Neural progenitor cell (in vitro differentiated cells): ENCODE results near the gene KRT73. TPM values are rescaled to one million over a fixed set of nuclear protein-coding genes. Genes with fewer than 3 reads are reported as not detected.

ENCODE experiments used
- DNase-seq: peaks from one replicate; pipeline ENCODE4 v3.0.0-alpha.2; 2016; ENCODE audit warnings: low spot score
- H2AFZ ChIP-seq: fragments of 200-600 bp; sonication (generic); replicated peaks from 2 replicates; pipeline ENCODE4 v1.6.1; 2016; ENCODE audit warnings: antibody characterized with exemption
- H3F3A ChIP-seq: fragments of 200-600 bp; sonication (generic); 2 replicates; pipeline ENCODE4 v1.6.1; 2016; ENCODE audit warnings: antibody characterized with exemption, low read depth
- H3K27ac ChIP-seq: fragments of 200-600 bp; sonication (generic); 2 replicates; pipeline ENCODE4 v1.5.1; 2016; ENCODE audit warnings: mild to moderate bottlenecking
- H3K27me3 ChIP-seq: fragments of 200-600 bp; sonication (generic); 2 replicates; pipeline ENCODE4 v1.6.1; 2016; ENCODE audit warnings: mild to moderate bottlenecking, moderate library complexity
- H3K36me3 ChIP-seq: fragments of 200-600 bp; sonication (generic); 2 replicates; pipeline ENCODE4 v1.5.1; 2016
- H3K4me1 ChIP-seq: fragments of 200-600 bp; sonication (generic); 2 replicates; pipeline ENCODE4 v1.6.1; 2016; ENCODE audit warnings: mixed run types
- H3K4me2 ChIP-seq: fragments of 200-600 bp; sonication (generic); 2 replicates; pipeline ENCODE4 v1.6.1; 2016
- H3K4me3 ChIP-seq: fragments of 200-600 bp; sonication (generic); 2 replicates; pipeline ENCODE4 v1.5.1; 2016
- H3K79me2 ChIP-seq: fragments of 200-600 bp; sonication (generic); 2 replicates; pipeline ENCODE4 v1.6.1; 2016; ENCODE audit warnings: low read depth
- H3K9ac ChIP-seq: fragments of 200-600 bp; sonication (generic); 2 replicates; pipeline ENCODE4 v1.6.1; 2016
- H3K9me3 ChIP-seq: fragments of 200-600 bp; sonication (generic); 2 replicates; pipeline ENCODE4 v1.5.1; 2016; ENCODE audit warnings: low read depth
- H4K20me1 ChIP-seq: fragments of 200-600 bp; sonication (generic); 2 replicates; pipeline ENCODE4 v1.6.1; 2016; ENCODE audit warnings: low read depth
- H3K27ac Mint-ChIP-seq: 3 replicates; pipeline ENCODE4 v1.8.0; 2021; ENCODE audit warnings: mixed read lengths
- H3K27me3 Mint-ChIP-seq: 2 replicates; pipeline ENCODE4 v1.8.0; 2022; ENCODE audit warnings: low read depth, mild to moderate bottlenecking, inconsistent platforms, moderate library complexity, mixed read lengths; ENCODE audit not compliant: insufficient read depth
- H3K36me3 Mint-ChIP-seq: 3 replicates; pipeline ENCODE4 v1.8.0; 2021; ENCODE audit warnings: mixed read lengths
- H3K4me1 Mint-ChIP-seq: 3 replicates; pipeline ENCODE4 v1.8.0; 2021; ENCODE audit warnings: mixed read lengths
- H3K4me3 Mint-ChIP-seq: 3 replicates; pipeline ENCODE4 v1.8.0; 2021; ENCODE audit warnings: mild to moderate bottlenecking, moderate library complexity, mixed read lengths
- H3K9me3 Mint-ChIP-seq: 3 replicates; pipeline ENCODE4 v1.8.0; 2020; ENCODE audit warnings: mixed read lengths
- EZH2 ChIP-seq: fragments of 200-600 bp; sonication (generic); IDR thresholded peaks from 2 replicates; pipeline ENCODE4 v1.6.1; 2017; ENCODE audit warnings: antibody characterized with exemption, mild to moderate bottlenecking, moderate library complexity
- EZH2phosphoT487 ChIP-seq: fragments of 200-600 bp; sonication (generic); IDR thresholded peaks from 2 replicates; pipeline ENCODE4 v1.6.1; 2017; ENCODE audit warnings: antibody characterized with exemption
- total RNA-seq: library from RNA; depleted of rRNA; stranded (reverse); fragments of >200 nt; gene quantifications from 2 replicates; pipeline ENCODE4 v1.2.3, GENCODE V29; 2015; ENCODE audit warnings: low replicate concordance
- TF ChIP-seq, protein P1 (sequence below): fragments of 200-600 bp; sonication (generic); IDR thresholded peaks from 2 replicates; pipeline ENCODE4 v1.5.1; 2017; ENCODE audit warnings: antibody characterized with exemption, mild to moderate bottlenecking

The KRT73 gene
- total RNA-seq, 1 donor from 2014 or later, result not detected

DNA sequence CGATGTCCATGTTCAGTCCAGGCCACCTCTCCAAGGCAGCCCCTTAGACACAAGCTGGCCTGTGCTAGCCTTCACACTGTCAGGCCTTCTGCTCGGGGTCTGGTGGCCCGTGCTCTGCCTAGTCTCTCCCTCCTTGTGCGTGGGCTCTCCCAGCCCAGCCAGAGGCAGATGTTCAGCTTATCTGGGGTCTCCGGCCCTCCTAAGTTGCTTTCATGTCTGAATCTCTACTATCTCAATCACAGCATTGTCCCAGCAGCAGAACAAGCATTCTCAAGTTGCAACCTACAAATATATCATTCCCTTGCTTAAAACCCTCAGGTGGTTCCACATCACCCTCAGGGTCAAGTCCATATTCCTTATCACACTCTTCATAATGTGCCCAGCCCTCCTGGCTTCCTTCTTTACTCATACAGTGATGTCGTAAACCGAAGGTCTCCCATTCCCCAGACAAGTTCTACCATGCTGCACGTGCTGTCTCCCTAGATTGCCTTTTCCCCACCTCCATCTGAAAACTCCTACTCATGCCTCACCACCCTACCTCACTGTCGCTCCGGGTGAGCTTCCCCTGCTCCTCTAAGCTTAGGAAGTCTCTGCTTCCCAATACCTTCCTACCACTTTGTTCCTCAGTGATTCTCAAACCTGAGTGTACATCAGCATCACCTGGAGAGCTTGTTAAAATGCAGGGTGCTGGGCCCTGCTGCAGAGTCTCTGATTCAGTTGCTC lies 1.5 kb downstream of the KRT73 start:
- no peaks in the 10 kb centered on the region for H3K4me1 Mint-ChIP-seq
- no peaks in the 10 kb centered on the region for H3F3A ChIP-seq

DNA sequence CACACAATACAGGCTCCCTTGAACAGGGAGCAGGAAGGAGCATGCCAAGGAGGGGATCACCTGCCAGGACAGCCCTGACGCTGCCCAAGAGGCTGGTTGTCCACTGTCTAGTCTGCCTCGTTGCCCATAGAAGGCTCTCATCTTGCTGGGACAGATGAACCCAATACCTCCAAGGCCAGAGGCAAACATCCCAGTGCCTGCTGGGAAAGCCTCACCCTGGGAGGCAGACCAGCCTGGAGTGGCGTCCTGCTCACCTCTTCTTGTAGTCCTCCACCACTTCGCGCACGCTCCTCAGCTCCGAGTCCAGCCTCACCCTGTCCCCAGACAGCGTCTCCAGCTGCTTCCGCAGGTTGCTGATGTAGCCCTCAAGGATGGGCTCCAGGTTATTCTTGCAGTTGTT lies 2.4 kb downstream of the KRT73 start:
- no peak overlapping the region for H3K27ac Mint-ChIP-seq
- no peak for DNase-seq

More for the DNA sequence above, 1.5 kb downstream of the KRT73 start:
- H3K27me3 ChIP-seq, result no peaks in the 10 kb centered on the region
- H3K4me3 ChIP-seq, result no peak overlapping the region
- H3K4me2 ChIP-seq, result no peak overlapping the region
- Mint-ChIP-seq H3K36me3 (no peaks in the 10 kb centered on the region), H3K9me3 (no peaks in the 10 kb centered on the region), H3K27me3 (peaks cover 3% of the 10 kb centered on the region), H3K4me3 (no peak overlapping the region), H3K27ac (no peak overlapping the region)
- H3K27ac ChIP-seq, result no peak overlapping the region
- H3K4me1 ChIP-seq, result peaks cover 9% of the 10 kb centered on the region
- no peaks in the 10 kb centered on the region for H3K79me2 ChIP-seq
- no peak overlapping the region for H2AFZ ChIP-seq
- no peaks in the 10 kb centered on the region for H3K36me3 ChIP-seq
- H3K9me3 ChIP-seq, result no peaks in the 10 kb centered on the region
- no peak overlapping the region for H3K9ac ChIP-seq
- no peaks in the 10 kb centered on the region for H4K20me1 ChIP-seq
- no peak for DNase-seq
- TF ChIP-seq, protein P1, sequence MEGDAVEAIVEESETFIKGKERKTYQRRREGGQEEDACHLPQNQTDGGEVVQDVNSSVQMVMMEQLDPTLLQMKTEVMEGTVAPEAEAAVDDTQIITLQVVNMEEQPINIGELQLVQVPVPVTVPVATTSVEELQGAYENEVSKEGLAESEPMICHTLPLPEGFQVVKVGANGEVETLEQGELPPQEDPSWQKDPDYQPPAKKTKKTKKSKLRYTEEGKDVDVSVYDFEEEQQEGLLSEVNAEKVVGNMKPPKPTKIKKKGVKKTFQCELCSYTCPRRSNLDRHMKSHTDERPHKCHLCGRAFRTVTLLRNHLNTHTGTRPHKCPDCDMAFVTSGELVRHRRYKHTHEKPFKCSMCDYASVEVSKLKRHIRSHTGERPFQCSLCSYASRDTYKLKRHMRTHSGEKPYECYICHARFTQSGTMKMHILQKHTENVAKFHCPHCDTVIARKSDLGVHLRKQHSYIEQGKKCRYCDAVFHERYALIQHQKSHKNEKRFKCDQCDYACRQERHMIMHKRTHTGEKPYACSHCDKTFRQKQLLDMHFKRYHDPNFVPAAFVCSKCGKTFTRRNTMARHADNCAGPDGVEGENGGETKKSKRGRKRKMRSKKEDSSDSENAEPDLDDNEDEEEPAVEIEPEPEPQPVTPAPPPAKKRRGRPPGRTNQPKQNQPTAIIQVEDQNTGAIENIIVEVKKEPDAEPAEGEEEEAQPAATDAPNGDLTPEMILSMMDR, result no peak
- TF ChIP-seq EZH2 (no peak), EZH2phosphoT487 (no peak)

DNA sequence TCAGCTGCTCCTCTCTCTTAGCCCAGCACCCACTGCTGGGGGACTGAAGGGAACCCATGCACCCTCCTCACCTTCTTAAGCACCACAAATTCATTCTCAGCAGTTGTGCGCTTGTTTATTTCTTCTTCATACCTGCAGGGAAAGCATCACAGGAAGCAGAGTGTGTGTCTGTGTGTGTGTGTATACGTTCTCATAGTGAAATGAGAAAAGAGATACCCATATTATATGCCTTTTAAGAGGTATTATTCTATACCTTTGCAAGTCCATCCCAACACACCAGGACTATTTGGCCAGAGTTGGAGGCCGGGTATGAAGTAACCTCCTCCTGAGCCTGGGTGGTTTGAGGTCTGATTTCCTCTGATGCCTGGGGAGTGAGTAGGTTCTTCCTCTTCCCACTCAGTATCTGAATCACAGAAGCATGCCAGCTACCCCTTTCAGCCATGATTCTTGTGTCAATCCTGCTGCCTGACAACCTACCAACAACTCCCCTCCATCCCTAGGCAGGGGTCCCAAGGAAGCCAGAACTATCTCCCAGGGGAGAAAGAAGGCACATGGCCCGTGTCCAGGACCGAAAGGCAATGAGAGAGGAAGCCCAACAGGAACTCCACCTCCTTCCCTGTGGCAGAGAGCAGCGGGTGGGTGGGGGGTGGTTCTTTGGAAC lies 3.0 kb downstream of the KRT73 start:
- H3K4me1 ChIP-seq, result peaks cover 2% of the 10 kb centered on the region
- H3K27ac ChIP-seq, result no peak overlapping the region
- peaks cover 9% of the 10 kb centered on the region for H3K27me3 ChIP-seq
- H3K9me3 ChIP-seq, result no peaks in the 10 kb centered on the region
- H3K36me3 Mint-ChIP-seq, result no peaks in the 10 kb centered on the region
- H3K9me3 Mint-ChIP-seq, result no peaks in the 10 kb centered on the region
- H4K20me1 ChIP-seq, result no peaks in the 10 kb centered on the region
- H3K27ac Mint-ChIP-seq, result no peak overlapping the region
- H2AFZ ChIP-seq, result no peak overlapping the region
- H3K36me3 ChIP-seq, result no peaks in the 10 kb centered on the region
- no peaks in the 10 kb centered on the region for H3F3A ChIP-seq
- no peak for DNase-seq
- H3K4me3 ChIP-seq, result no peak overlapping the region
- H3K4me1 Mint-ChIP-seq, result no peaks in the 10 kb centered on the region
- no peak overlapping the region for H3K4me3 Mint-ChIP-seq
- H3K27me3 Mint-ChIP-seq, result peaks cover 3% of the 10 kb centered on the region
- no peak for TF ChIP-seq EZH2phosphoT487
- TF ChIP-seq, protein P1, result no peak
- no peaks in the 10 kb centered on the region for H3K79me2 ChIP-seq
- no peak overlapping the region for H3K4me2 ChIP-seq
- no peak overlapping the region for H3K9ac ChIP-seq

More for the DNA sequence above, 2.4 kb downstream of the KRT73 start:
- H3K4me3 Mint-ChIP-seq, result no peak overlapping the region
- no peaks in the 10 kb centered on the region for H3K36me3 ChIP-seq
- H3K27me3 ChIP-seq, result peaks cover 4% of the 10 kb centered on the region
- H3K9me3 ChIP-seq, result no peaks in the 10 kb centered on the region
- no peaks in the 10 kb centered on the region for H3F3A ChIP-seq
- H3K79me2 ChIP-seq, result no peaks in the 10 kb centered on the region
- no peaks in the 10 kb centered on the region for H4K20me1 ChIP-seq
- no peak overlapping the region for H3K9ac ChIP-seq
- no peaks in the 10 kb centered on the region for H3K9me3 Mint-ChIP-seq
- H3K4me1 ChIP-seq, result peaks cover 8% of the 10 kb centered on the region
- peaks cover 3% of the 10 kb centered on the region for H3K27me3 Mint-ChIP-seq
- no peak overlapping the region for H3K4me3 ChIP-seq
- no peak overlapping the region for H2AFZ ChIP-seq
- H3K4me2 ChIP-seq, result no peak overlapping the region
- H3K4me1 Mint-ChIP-seq, result no peaks in the 10 kb centered on the region
- H3K36me3 Mint-ChIP-seq, result no peaks in the 10 kb centered on the region
- H3K27ac ChIP-seq, result no peak overlapping the region
- TF ChIP-seq EZH2phosphoT487 (no peak), EZH2 (no peak)
- TF ChIP-seq, protein P1, result no peak
